Mesendoderm (in vitro differentiated cells): Measurements from ENCODE around the gene ZC3H7B.

ENCODE experiments used
- DNase-seq: peaks from one replicate; pipeline ENCODE4 v3.0.0; 2013
- H2AK5ac ChIP-seq: 2 replicates; pipeline ENCODE4 v1.6.1; 2013; ENCODE audit warnings: low read length, inconsistent platforms
- H2BK120ac ChIP-seq: 2 replicates; pipeline ENCODE4 v1.6.1; 2013; ENCODE audit warnings: low read depth, mild to moderate bottlenecking, low read length, moderate library complexity, mixed read lengths
- H2BK15ac ChIP-seq: replicated peaks from 2 replicates; pipeline ENCODE4 v1.6.1; 2013; ENCODE audit warnings: low read depth, mild to moderate bottlenecking, moderate library complexity
- H2BK5ac ChIP-seq: 2 replicates; pipeline ENCODE4 v1.6.1; 2013; ENCODE audit warnings: low read length, inconsistent platforms
- H3K18ac ChIP-seq: 2 replicates; pipeline ENCODE4 v1.6.1; 2013; ENCODE audit warnings: mild to moderate bottlenecking, low read length, mixed read lengths
- H3K23ac ChIP-seq: one replicate; pipeline ENCODE4 v1.6.1; 2013; ENCODE audit warnings: low read length
- H3K27ac ChIP-seq: 2 replicates; pipeline ENCODE4 v1.5.1; 2013; ENCODE audit warnings: low read depth, mild to moderate bottlenecking, inconsistent platforms, low read length, moderate library complexity
- H3K27me3 ChIP-seq: 2 replicates; pipeline ENCODE4 v1.6.1; 2013; ENCODE audit warnings: low read length, control low read depth, mild to moderate bottlenecking, inconsistent platforms; ENCODE audit not compliant: insufficient read depth, poor library complexity
- H3K36me3 ChIP-seq: 2 replicates; pipeline ENCODE4 v1.6.1; 2013; ENCODE audit warnings: low read length, inconsistent platforms; ENCODE audit not compliant: control insufficient read depth, insufficient read depth
- H3K4ac ChIP-seq: one replicate; pipeline ENCODE4 v1.6.1; 2013; ENCODE audit warnings: low read depth, mild to moderate bottlenecking, low read length, moderate library complexity
- H3K4me1 ChIP-seq: 2 replicates; pipeline ENCODE4 v1.6.1; 2013; ENCODE audit warnings: low read depth, low read length, inconsistent platforms; ENCODE audit not compliant: control insufficient read depth
- H3K4me2 ChIP-seq: 2 replicates; pipeline ENCODE4 v1.6.1; 2013; ENCODE audit warnings: low read length
- H3K4me3 ChIP-seq: 2 replicates; pipeline ENCODE4 v1.5.1; 2013; ENCODE audit warnings: mild to moderate bottlenecking, low read length
- H3K56ac ChIP-seq: one replicate; pipeline ENCODE4 v1.6.1; 2013; ENCODE audit warnings: low read length
- H3K79me1 ChIP-seq: 2 replicates; pipeline ENCODE4 v1.6.1; 2013; ENCODE audit warnings: low read length, inconsistent platforms
- H3K79me2 ChIP-seq: 2 replicates; pipeline ENCODE4 v1.6.1; 2013; ENCODE audit warnings: mild to moderate bottlenecking, low read length; ENCODE audit not compliant: control insufficient read depth, insufficient read depth
- H3K9ac ChIP-seq: 2 replicates; pipeline ENCODE4 v1.6.1; 2013; ENCODE audit warnings: low read length, inconsistent platforms
- H4K5ac ChIP-seq: one replicate; pipeline ENCODE4 v1.6.1; 2013; ENCODE audit warnings: low read length
- H4K8ac ChIP-seq: one replicate; pipeline ENCODE4 v1.6.1; 2013; ENCODE audit warnings: low read depth, mild to moderate bottlenecking, control low read depth, low read length, moderate library complexity
- WGBS: extraction: QIAGEN DNeasy Blood & Tissue Kit; methylation state at CpG from one replicate; pipeline ENCODE4 v1.1.7; 2013; ENCODE audit warnings: low lambda C conversion rate, missing lambda C conversion rate; ENCODE audit not compliant: insufficient coverage; ENCODE audit errors: extremely low coverage; 5-methylcytosine and 5-hydroxymethylcytosine counted together

The ZC3H7B gene

GRCh38 chr22:41334215-41334614 is 32.9 kb downstream of the ZC3H7B start:
- Histone ChIP-seq H3K4me2 (no peak overlapping the region), H2BK15ac (no peak overlapping the region), H4K8ac (no peak overlapping the region), H3K4me1 (no peaks in the 10 kb centered on the region), H3K79me1 (no peaks in the 10 kb centered on the region), H3K4me3 (no peak overlapping the region), H4K5ac (no peak overlapping the region), H3K56ac (no peak overlapping the region), H3K9ac (no peak overlapping the region), H3K36me3 (peaks cover 8% of the 10 kb centered on the region), H2BK120ac (no peak overlapping the region), H3K79me2 (no peaks in the 10 kb centered on the region), H3K18ac (no peak overlapping the region), H2AK5ac (no peak overlapping the region), H3K4ac (no peak overlapping the region), H2BK5ac (no peak overlapping the region), H3K27ac (no peak overlapping the region), H3K27me3 (no peaks in the 10 kb centered on the region), H3K23ac (no peak overlapping the region)
- WGBS: no CpG with 5 or more reads among the region's 3 CpGs
- DNase-seq: no peak

- Histone ChIP-seq H3K18ac (no peak overlapping the region), H3K23ac (no peak overlapping the region), H3K79me1 (no peaks in the 10 kb centered on the region), H3K9ac (no peak overlapping the region), H2BK120ac (no peak overlapping the region), H2AK5ac (no peak overlapping the region), H4K8ac (no peak overlapping the region), H3K27me3 (no peaks in the 10 kb centered on the region), H3K4ac (no peak overlapping the region), H3K4me1 (no peaks in the 10 kb centered on the region), H3K27ac (no peak overlapping the region), H2BK15ac (no peak overlapping the region), H3K4me2 (no peak overlapping the region), H2BK5ac (no peak overlapping the region), H3K36me3 (peaks cover 5% of the 10 kb centered on the region), H3K56ac (no peak overlapping the region), H4K5ac (no peak overlapping the region), H3K4me3 (no peak overlapping the region), H3K79me2 (no peaks in the 10 kb centered on the region)
- DNase-seq: no peak
- no CpG with 5 or more reads among the region's 11 CpGs for WGBS
These were observed 33.8 kb downstream of the ZC3H7B start for GRCh38 chr22:41334951-41335635.

- H2BK5ac ChIP-seq: no peak overlapping the region
These were observed 37.4 kb downstream of the ZC3H7B start for GRCh38 chr22:41338614-41339212.

GRCh38 chr22:41339823-41340222 is 38.5 kb downstream of the ZC3H7B start:
- no peak overlapping the region for H2BK5ac ChIP-seq
- H3K56ac ChIP-seq: no peak overlapping the region
- no peak overlapping the region for H2BK120ac ChIP-seq
- no peak overlapping the region for H3K4me3 ChIP-seq
- no peak overlapping the region for H3K27ac ChIP-seq
- no peak overlapping the region for H3K9ac ChIP-seq
- peaks cover 1% of the 10 kb centered on the region for H3K36me3 ChIP-seq
- no peak overlapping the region for H4K8ac ChIP-seq
- no peaks in the 10 kb centered on the region for H3K4me1 ChIP-seq
- H2BK15ac ChIP-seq: no peak overlapping the region
- whole genome bisulfite sequencing: no CpG with 5 or more reads among the region's 18 CpGs
- no peak overlapping the region for H4K5ac ChIP-seq
- H3K23ac ChIP-seq: no peak overlapping the region
- H3K18ac ChIP-seq: no peak overlapping the region
- DNase-seq: no peak
- no peaks in the 10 kb centered on the region for H3K79me1 ChIP-seq
- no peak overlapping the region for H2AK5ac ChIP-seq
- H3K27me3 ChIP-seq: no peaks in the 10 kb centered on the region
- H3K79me2 ChIP-seq: no peaks in the 10 kb centered on the region
- no peak overlapping the region for H3K4ac ChIP-seq
- no peak overlapping the region for H3K4me2 ChIP-seq

More at GRCh38 chr22:41338614-41339212, 37.4 kb downstream of the ZC3H7B start:
- Histone ChIP-seq H2AK5ac (no peak overlapping the region), H4K8ac (no peak overlapping the region), H3K4me3 (no peak overlapping the region), H3K4me2 (no peak overlapping the region), H4K5ac (no peak overlapping the region), H3K4ac (no peak overlapping the region), H3K36me3 (peaks cover 2% of the 10 kb centered on the region), H3K9ac (no peak overlapping the region), H3K18ac (no peak overlapping the region), H3K4me1 (no peaks in the 10 kb centered on the region), H3K79me2 (no peaks in the 10 kb centered on the region), H3K27me3 (no peaks in the 10 kb centered on the region), H3K23ac (no peak overlapping the region), H3K56ac (no peak overlapping the region), H2BK120ac (no peak overlapping the region), H3K79me1 (no peaks in the 10 kb centered on the region), H3K27ac (no peak overlapping the region), H2BK15ac (no peak overlapping the region)
- WGBS: no CpG with 5 or more reads among the region's 14 CpGs
- DNase-seq: no peak

GRCh38 chr22:41340357-41340756 is 39.0 kb downstream of the ZC3H7B start:
- Histone ChIP-seq H3K4ac (no peak overlapping the region), H3K4me1 (no peaks in the 10 kb centered on the region), H3K36me3 (peaks cover 1% of the 10 kb centered on the region), H3K27ac (no peak overlapping the region), H3K4me2 (no peak overlapping the region), H4K5ac (no peak overlapping the region), H3K79me2 (no peaks in the 10 kb centered on the region), H2AK5ac (no peak overlapping the region), H3K4me3 (no peak overlapping the region), H3K23ac (no peak overlapping the region), H2BK5ac (no peak overlapping the region), H3K9ac (no peak overlapping the region), H4K8ac (no peak overlapping the region), H3K27me3 (no peaks in the 10 kb centered on the region), H3K56ac (no peak overlapping the region), H3K18ac (no peak overlapping the region), H2BK120ac (no peak overlapping the region), H3K79me1 (no peaks in the 10 kb centered on the region), H2BK15ac (no peak overlapping the region)
- DNase-seq: no peak
- no CpG with 5 or more reads among the region's 11 CpGs for whole genome bisulfite sequencing

- no peak overlapping the region for H4K5ac ChIP-seq
- H3K18ac ChIP-seq: no peak overlapping the region
- no peak overlapping the region for H2BK15ac ChIP-seq
- DNase-seq: no peak
- no peak overlapping the region for H3K9ac ChIP-seq
- no peaks in the 10 kb centered on the region for H3K27me3 ChIP-seq
- no peak overlapping the region for H3K4me3 ChIP-seq
- H3K23ac ChIP-seq: no peak overlapping the region
- no peak overlapping the region for H3K4me2 ChIP-seq
- H3K56ac ChIP-seq: no peak overlapping the region
- no peak overlapping the region for H2AK5ac ChIP-seq
- no peak overlapping the region for H3K27ac ChIP-seq
- no peaks in the 10 kb centered on the region for H3K79me2 ChIP-seq
- H3K4me1 ChIP-seq: no peaks in the 10 kb centered on the region
- no peak overlapping the region for H2BK5ac ChIP-seq
- H3K79me1 ChIP-seq: no peaks in the 10 kb centered on the region
- no peak overlapping the region for H2BK120ac ChIP-seq
- no peak overlapping the region for H4K8ac ChIP-seq
- H3K4ac ChIP-seq: no peak overlapping the region
- WGBS: no CpG with 5 or more reads among the region's 8 CpGs
- peaks cover 5% of the 10 kb centered on the region for H3K36me3 ChIP-seq
These were observed 39.7 kb downstream of the ZC3H7B start for GRCh38 chr22:41341012-41341411.
